GM12878 (cell line): ENCODE measurements around the gene TMEM150B. TPM values are rescaled to one million over a fixed set of nuclear protein-coding genes. Genes with fewer than 3 reads are reported as not detected.

Experiments
- ATAC-seq: fragments of 200-7000 bp; cut with Tn5 transposase; 3 replicates; pipeline ENCODE4 v1.9.1; 2020; ENCODE audit warnings: mild to moderate bottlenecking, moderate library complexity
- BruUV-seq: library from RNA; stranded (reverse); fragments of 400-500 nt; replicated peaks from 2 replicates; lab custom pipeline; 2021; lab: Mats Ljungman, UMichigan
- CTCF ChIA-PET: fragments of 300-600 bp; sonication (Branson Sonifier 250); formaldehyde crosslinking; extraction: SDS; loops from one replicate; lab custom pipeline; 2021; ENCODE audit warnings: inconsistent platforms; lab: Yijun Ruan, JAX
- POLR2A ChIA-PET: fragments of 350-600 bp; formaldehyde crosslinking; extraction: SDS; loops from one replicate; lab custom pipeline; 2021; ENCODE audit warnings: inconsistent platforms; lab: Charles Lee
- RAD21 ChIA-PET: fragments of 300-600 bp; sonication (Branson Sonifier 250); formaldehyde crosslinking; loops from one replicate; lab custom pipeline; 2023; ENCODE audit warnings: antibody characterized with exemption; ENCODE audit not compliant: unreplicated experiment; lab: Charles Lee
- SMC1A ChIA-PET: fragments of 300-600 bp; sonication (Branson Sonifier 250); formaldehyde crosslinking; loops from one replicate; lab custom pipeline; 2023; ENCODE audit not compliant: unreplicated experiment, uncharacterized antibody; lab: Charles Lee
- DNase-seq: peaks from one replicate; pipeline ENCODE4 v3.0.0-alpha.2; 2011; ENCODE audit warnings: low read depth, low spot score
- FAIRE-seq: peaks from 3 replicates; lab custom pipeline; 2011; peaks lifted over from hg19 to GRCh38; lab: Jason Lieb, UNC
- H2AFZ ChIP-seq: 2 replicates; pipeline ENCODE4 v1.6.0; 2011; ENCODE audit warnings: low read depth, low read length, control low read depth; ENCODE audit not compliant: control insufficient read depth
- H3K27ac ChIP-seq: 2 replicates; pipeline ENCODE4 v1.5.1; 2011; ENCODE audit warnings: control low read depth; ENCODE audit not compliant: control insufficient read depth, insufficient read depth
- H3K27me3 ChIP-seq, 2 experiments: replicated peaks in 1 of 2; 2 replicates each; pipeline versions ENCODE4 v1.6.0 to v1.6.1; 2011; ENCODE audit warnings: low read length in 1 of 2; ENCODE audit not compliant: control insufficient read depth in 2 of 2, insufficient read depth in 2 of 2
- H3K36me3 ChIP-seq, 2 experiments: 2 replicates each; pipeline ENCODE4 v1.5.1; 2011; ENCODE audit warnings: low read length in 1 of 2; ENCODE audit not compliant: control insufficient read depth in 2 of 2, insufficient read depth in 2 of 2
- H3K4me1 ChIP-seq: 2 replicates; pipeline ENCODE4 v1.6.1; 2011; ENCODE audit warnings: mild to moderate bottlenecking, low read length, moderate library complexity, mixed read lengths; ENCODE audit not compliant: control insufficient read depth, insufficient read depth
- H3K4me2 ChIP-seq: 2 replicates; pipeline ENCODE4 v1.6.0; 2011; ENCODE audit warnings: control low read depth; ENCODE audit not compliant: control insufficient read depth, insufficient read depth
- H3K4me3 ChIP-seq: fragments of 200-600 bp; sonication (generic); 2 replicates; pipeline ENCODE4 v1.5.1; 2016
- H3K79me2 ChIP-seq: 2 replicates; pipeline ENCODE4 v1.6.0; 2011; ENCODE audit warnings: low read length; ENCODE audit not compliant: control insufficient read depth, insufficient read depth
- H3K9ac ChIP-seq: 2 replicates; pipeline ENCODE4 v1.8.0; 2011; ENCODE audit warnings: low read length, control low read depth, mixed read lengths; ENCODE audit not compliant: control insufficient read depth, insufficient read depth
- H3K9me3 ChIP-seq: replicated peaks from 3 replicates; pipeline ENCODE4 v1.5.1; 2011; ENCODE audit warnings: mild to moderate bottlenecking, low read length; ENCODE audit not compliant: control insufficient read depth, insufficient read depth
- H4K20me1 ChIP-seq: 2 replicates; pipeline ENCODE4 v1.6.0; 2011; ENCODE audit not compliant: control insufficient read depth, insufficient read depth
- CBX3 ChIP-seq: fragments of 200-600 bp; sonication (generic); IDR thresholded peaks from 2 replicates; pipeline ENCODE4 v1.6.1; 2016; ENCODE audit warnings: low read depth, borderline replicate concordance
- MXI1 ChIP-seq: fragments of 150-350 bp; IDR thresholded peaks from 2 replicates; pipeline ENCODE4 v1.6.1; 2011; ENCODE audit warnings: low read depth, mild to moderate bottlenecking, inconsistent platforms, low read length, improper control_type of control experiment
- NRF1 ChIP-seq: conservative IDR thresholded peaks from 2 replicates; pipeline ENCODE4 v1.6.1; 2011; ENCODE audit warnings: mild to moderate bottlenecking, low read depth, low read length, improper control_type of control experiment
- RBBP5 ChIP-seq: fragments of 200-600 bp; sonication (generic); conservative IDR thresholded peaks from 2 replicates; pipeline ENCODE4 v1.6.1; 2016
- STAT3 ChIP-seq: IDR thresholded peaks from 2 replicates; pipeline ENCODE4 v1.6.1; 2011; ENCODE audit warnings: low read depth, low read length, improper control_type of control experiment
- ZNF217 ChIP-seq: fragments of 450-650 bp; IDR thresholded peaks from 2 replicates; pipeline ENCODE4 v1.6.1; 2017; ENCODE audit warnings: antibody characterized with exemption, mild to moderate bottlenecking
- WGBS: methylation state at CpG from one replicate; pipeline ENCODE4 v1.1.6; 2016; ENCODE audit warnings: low lambda C conversion rate; ENCODE audit not compliant: insufficient replicate concordance, insufficient coverage; ENCODE audit errors: missing lambda C conversion rate; 5-methylcytosine and 5-hydroxymethylcytosine counted together
- in situ Hi-C: fragments of 300-500 bp; cut with MboI; formaldehyde crosslinking; loops from 9 replicates; pipeline ENCODE4 v1.14.3; 2018; ENCODE audit warnings: mixed read lengths
- intact Hi-C: fragments of 100-400 bp; cut with micrococcal nuclease; formaldehyde crosslinking; loops from one replicate; pipeline ENCODE4 v1.14.2; 2022; ENCODE audit not compliant: unreplicated experiment
- polyA plus RNA-seq, 11 experiments: library from polyadenylated mRNA; depleted of rRNA in 4 of 11; unstranded in 6 of 11; stranded (reverse) in 5 of 11; fragments of >200 nt; fragmentation: Nextera tagmentation in 4 of 11; fragmentation: Illumina TruSeq in 1 of 11; extraction: Ambion mirVana in 4 of 11; extraction: Trizol in 1 of 11; gene quantifications; 1 replicate in 1 of 11; 2 replicates in 10 of 11; pipeline versions ENCODE4 v1.2.1 to v1.2.3, GENCODE V29; 2011 to 2016; ENCODE audit warnings: inconsistent platforms in 2 of 11, missing spikeins in 2 of 11, low read depth in 1 of 11
- total RNA-seq, 4 experiments: library from RNA; depleted of rRNA in 3 of 4; stranded (reverse); fragments of >200 nt in 3 of 4; fragmentation: Illumina TruSeq in 1 of 4; extraction: Trizol in 1 of 4; gene quantifications; 2 replicates each; pipeline versions ENCODE4 v1.2.1 to v1.2.3, GENCODE V29; 2013 to 2021
- TF ChIP-seq, protein P1 (sequence below), 3 experiments: IDR thresholded peaks in 2 of 3; conservative IDR thresholded peaks in 1 of 3; 2 replicates each; pipeline ENCODE4 v1.5.1; 2011; ENCODE audit warnings: low read depth in 3 of 3, low read length in 3 of 3, mild to moderate bottlenecking in 3 of 3, control low read depth in 2 of 3, moderate library complexity in 2 of 3, inconsistent platforms in 1 of 3, mixed read lengths in 1 of 3; ENCODE audit not compliant: control insufficient read depth in 2 of 3, insufficient read depth in 1 of 3; ENCODE audit errors: extremely low read depth in 1 of 3
- TF ChIP-seq, protein P2 (sequence below): IDR thresholded peaks from 2 replicates; pipeline ENCODE4 v1.6.1; 2012; ENCODE audit warnings: improper control_type of control experiment, low read depth, low read length; ENCODE audit not compliant: insufficient replicate concordance
- TF ChIP-seq, protein P3 (sequence below): fragments of 450-650 bp; formaldehyde crosslinking; IDR thresholded peaks from 2 replicates; pipeline ENCODE4 v1.4.0; 2022; ENCODE audit warnings: mild to moderate bottlenecking, moderate library complexity

The TMEM150B gene
- total and polyA plus RNA-seq, 10 of the 15 experiments (the other 5 are each of a cell fraction or from before 2014, with no cell fraction given), result 0.09 to 0.23 (median 0.18) TPM; not detected in 6

DNA sequence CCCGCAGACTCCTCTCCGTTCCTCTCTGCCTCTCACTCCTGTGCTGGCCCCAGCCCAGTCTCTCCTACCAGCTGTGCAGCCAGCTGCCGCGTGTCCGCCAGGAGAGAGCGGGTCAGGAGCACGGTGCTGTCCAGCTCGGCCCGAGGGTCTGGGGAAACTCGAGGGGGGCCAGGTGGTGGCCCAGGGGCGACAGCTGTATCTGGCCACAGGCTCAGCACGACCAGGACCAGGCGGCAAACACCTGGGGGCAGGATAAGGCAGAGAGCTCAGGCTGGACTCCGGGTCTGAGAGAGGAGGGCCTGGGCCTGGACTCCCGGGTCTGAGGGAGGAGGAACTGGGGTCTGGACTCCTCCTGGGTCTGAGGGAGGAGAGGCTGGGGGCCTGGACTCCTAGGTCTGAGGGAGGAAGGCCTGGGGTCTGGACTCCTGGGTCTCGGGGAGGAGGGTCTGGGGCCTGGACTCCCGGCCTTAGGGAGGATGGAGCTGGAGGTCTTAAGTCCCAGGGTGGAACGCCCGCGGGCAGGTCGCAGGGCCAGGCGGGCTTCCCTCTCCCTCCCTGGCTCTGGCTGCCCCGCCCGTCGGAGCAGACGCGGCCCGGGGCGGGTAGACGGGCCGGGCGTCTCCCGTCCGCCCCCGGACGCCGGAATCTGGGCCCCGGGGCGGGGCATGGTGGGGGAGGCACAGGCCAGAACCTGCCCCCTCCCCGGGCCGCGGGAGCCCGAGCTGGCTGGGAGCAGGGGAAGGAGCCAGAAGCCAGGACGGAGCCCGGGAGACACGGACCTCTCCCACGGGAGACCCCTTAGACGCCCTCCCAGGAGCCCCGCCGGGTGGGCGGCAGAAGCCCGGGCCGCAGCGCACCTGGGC, 43.8 kb upstream of the TMEM150B start:
- Histone ChIP-seq H4K20me1 (no peaks in the 10 kb centered on the region), H3K79me2 (no peaks in the 10 kb centered on the region), H3K27ac (no peak overlapping the region), H3K4me1 (no peaks in the 10 kb centered on the region), H3K9ac (no peak overlapping the region), H3K4me3 (no peak overlapping the region), H3K9me3 (no peaks in the 10 kb centered on the region), H3K4me2 (0 out of 2 replicates have a peak overlapping the region, but pooled peaks have one; percentile 17), H3K27me3 (peaks cover 3 to 10% of the 10 kb centered on the region in 2 experiments), H2AFZ (no peak overlapping the region), H3K36me3 (no peaks in the 10 kb centered on the region)
- SMC1A ChIA-PET, result no interaction called here
- in situ Hi-C loops, result no loop called here
- DNase-seq (no peak), FAIRE-seq (no peak), ATAC-seq (peak; percentile 43; the same call in 2 of the 3 replicates)
- POLR2A ChIA-PET, result no interaction called here
- RAD21 ChIA-PET, result no interaction called here
- CTCF ChIA-PET, result interaction anchor here (0.7 kb wide), 2 partner anchors 15 to 135 kb away, joined by 3 read pairs; partner anchors contain the start of gene TMEM238
- intact Hi-C loops, result no loop called here
- no TSS peak for BruUV-seq
- whole genome bisulfite sequencing, result 20% methylated on average over 39 of the region's 54 CpGs
- TF ChIP-seq CBX3 (no peak), NRF1 (no peak), ZNF217 (no peak), STAT3 (no peak), RBBP5 (no peak), MXI1 (no peak)
- TF ChIP-seq, protein P1, sequence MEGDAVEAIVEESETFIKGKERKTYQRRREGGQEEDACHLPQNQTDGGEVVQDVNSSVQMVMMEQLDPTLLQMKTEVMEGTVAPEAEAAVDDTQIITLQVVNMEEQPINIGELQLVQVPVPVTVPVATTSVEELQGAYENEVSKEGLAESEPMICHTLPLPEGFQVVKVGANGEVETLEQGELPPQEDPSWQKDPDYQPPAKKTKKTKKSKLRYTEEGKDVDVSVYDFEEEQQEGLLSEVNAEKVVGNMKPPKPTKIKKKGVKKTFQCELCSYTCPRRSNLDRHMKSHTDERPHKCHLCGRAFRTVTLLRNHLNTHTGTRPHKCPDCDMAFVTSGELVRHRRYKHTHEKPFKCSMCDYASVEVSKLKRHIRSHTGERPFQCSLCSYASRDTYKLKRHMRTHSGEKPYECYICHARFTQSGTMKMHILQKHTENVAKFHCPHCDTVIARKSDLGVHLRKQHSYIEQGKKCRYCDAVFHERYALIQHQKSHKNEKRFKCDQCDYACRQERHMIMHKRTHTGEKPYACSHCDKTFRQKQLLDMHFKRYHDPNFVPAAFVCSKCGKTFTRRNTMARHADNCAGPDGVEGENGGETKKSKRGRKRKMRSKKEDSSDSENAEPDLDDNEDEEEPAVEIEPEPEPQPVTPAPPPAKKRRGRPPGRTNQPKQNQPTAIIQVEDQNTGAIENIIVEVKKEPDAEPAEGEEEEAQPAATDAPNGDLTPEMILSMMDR (IDR thresholded peaks at IDR 0.05 in 2 of 3, conservative IDR thresholded peaks at IDR 0.05 in 1 of 3; ENCODE audit: control insufficient read depth in 2 of 3, extremely low read depth in 1 of 3, insufficient read depth in 1 of 3, low read depth in 3 of 3, low read length in 3 of 3), result no peak
- TF ChIP-seq, protein P2, sequence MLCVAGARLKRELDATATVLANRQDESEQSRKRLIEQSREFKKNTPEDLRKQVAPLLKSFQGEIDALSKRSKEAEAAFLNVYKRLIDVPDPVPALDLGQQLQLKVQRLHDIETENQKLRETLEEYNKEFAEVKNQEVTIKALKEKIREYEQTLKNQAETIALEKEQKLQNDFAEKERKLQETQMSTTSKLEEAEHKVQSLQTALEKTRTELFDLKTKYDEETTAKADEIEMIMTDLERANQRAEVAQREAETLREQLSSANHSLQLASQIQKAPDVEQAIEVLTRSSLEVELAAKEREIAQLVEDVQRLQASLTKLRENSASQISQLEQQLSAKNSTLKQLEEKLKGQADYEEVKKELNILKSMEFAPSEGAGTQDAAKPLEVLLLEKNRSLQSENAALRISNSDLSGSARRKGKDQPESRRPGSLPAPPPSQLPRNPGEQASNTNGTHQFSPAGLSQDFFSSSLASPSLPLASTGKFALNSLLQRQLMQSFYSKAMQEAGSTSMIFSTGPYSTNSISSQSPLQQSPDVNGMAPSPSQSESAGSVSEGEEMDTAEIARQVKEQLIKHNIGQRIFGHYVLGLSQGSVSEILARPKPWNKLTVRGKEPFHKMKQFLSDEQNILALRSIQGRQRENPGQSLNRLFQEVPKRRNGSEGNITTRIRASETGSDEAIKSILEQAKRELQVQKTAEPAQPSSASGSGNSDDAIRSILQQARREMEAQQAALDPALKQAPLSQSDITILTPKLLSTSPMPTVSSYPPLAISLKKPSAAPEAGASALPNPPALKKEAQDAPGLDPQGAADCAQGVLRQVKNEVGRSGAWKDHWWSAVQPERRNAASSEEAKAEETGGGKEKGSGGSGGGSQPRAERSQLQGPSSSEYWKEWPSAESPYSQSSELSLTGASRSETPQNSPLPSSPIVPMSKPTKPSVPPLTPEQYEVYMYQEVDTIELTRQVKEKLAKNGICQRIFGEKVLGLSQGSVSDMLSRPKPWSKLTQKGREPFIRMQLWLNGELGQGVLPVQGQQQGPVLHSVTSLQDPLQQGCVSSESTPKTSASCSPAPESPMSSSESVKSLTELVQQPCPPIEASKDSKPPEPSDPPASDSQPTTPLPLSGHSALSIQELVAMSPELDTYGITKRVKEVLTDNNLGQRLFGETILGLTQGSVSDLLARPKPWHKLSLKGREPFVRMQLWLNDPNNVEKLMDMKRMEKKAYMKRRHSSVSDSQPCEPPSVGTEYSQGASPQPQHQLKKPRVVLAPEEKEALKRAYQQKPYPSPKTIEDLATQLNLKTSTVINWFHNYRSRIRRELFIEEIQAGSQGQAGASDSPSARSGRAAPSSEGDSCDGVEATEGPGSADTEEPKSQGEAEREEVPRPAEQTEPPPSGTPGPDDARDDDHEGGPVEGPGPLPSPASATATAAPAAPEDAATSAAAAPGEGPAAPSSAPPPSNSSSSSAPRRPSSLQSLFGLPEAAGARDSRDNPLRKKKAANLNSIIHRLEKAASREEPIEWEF, result no peak
- TF ChIP-seq, protein P3, sequence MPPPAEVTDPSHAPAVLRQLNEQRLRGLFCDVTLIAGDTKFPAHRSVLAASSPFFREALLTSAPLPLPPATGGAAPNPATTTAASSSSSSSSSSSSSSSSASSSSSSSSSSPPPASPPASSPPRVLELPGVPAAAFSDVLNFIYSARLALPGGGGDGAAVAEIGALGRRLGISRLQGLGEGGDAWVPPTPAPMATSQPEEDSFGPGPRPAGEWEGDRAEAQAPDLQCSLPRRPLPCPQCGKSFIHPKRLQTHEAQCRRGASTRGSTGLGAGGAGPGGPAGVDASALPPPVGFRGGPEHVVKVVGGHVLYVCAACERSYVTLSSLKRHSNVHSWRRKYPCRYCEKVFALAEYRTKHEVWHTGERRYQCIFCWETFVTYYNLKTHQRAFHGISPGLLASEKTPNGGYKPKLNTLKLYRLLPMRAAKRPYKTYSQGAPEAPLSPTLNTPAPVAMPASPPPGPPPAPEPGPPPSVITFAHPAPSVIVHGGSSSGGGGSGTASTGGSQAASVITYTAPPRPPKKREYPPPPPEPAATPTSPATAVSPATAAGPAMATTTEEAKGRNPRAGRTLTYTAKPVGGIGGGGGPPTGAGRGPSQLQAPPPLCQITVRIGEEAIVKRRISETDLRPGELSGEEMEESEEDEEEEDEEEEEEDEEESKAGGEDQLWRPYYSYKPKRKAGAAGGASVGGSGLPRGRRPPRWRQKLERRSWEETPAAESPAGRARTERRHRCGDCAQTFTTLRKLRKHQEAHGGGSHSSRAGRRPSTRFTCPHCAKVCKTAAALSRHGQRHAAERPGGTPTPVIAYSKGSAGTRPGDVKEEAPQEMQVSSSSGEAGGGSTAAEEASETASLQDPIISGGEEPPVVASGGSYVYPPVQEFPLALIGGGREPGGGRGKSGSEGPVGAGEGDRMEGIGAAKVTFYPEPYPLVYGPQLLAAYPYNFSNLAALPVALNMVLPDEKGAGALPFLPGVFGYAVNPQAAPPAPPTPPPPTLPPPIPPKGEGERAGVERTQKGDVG (CRISPR knock-in tag), result no peak
